Fibroblast of peridontal ligament (primary cell): ENCODE measurements around the gene MDH2.
"Not testable (repeated sequence)": the region's sequence is repeated elsewhere in the genome, so short reads cannot be mapped to it uniquely, and the experiment has no call there.

Source experiments
- DNase-seq: peaks from one replicate; pipeline ENCODE4 v3.0.0-alpha.2; 2010; ENCODE audit errors: extremely low read depth

Gene MDH2

GRCh38 chr7:76048668-76048988 lies 722 bp downstream of the MDH2 start:
- DNase-seq, result no peak

GRCh38 chr7:76049295-76049694 lies 1.4 kb downstream of the MDH2 start:
- DNase-seq, result no peak

GRCh38 chr7:76050545-76050944 lies 2.6 kb downstream of the MDH2 start:
- no peak for DNase-seq

- no peak for DNase-seq
These were observed 3.9 kb downstream of the MDH2 start for GRCh38 chr7:76051840-76052239.

GRCh38 chr7:76052681-76053080 lies 4.8 kb downstream of the MDH2 start:
- DNase-seq, result not testable (repeated sequence)

- peak; percentile 9 for DNase-seq
These were observed 5.6 kb downstream of the MDH2 start for GRCh38 chr7:76053461-76053860.

- DNase-seq, result peak; percentile 43
These were observed 6.5 kb downstream of the MDH2 start for GRCh38 chr7:76054123-76055120.

- DNase-seq, result no peak
These were observed 8.3 kb downstream of the MDH2 start for GRCh38 chr7:76056241-76056640.

GRCh38 chr7:76057103-76057812 lies 9.4 kb downstream of the MDH2 start:
- DNase-seq, result no peak

GRCh38 chr7:76057813-76058145 lies 9.9 kb downstream of the MDH2 start:
- DNase-seq, result no peak

- DNase-seq, result not testable (repeated sequence)
These were observed 10.8 kb downstream of the MDH2 start for GRCh38 chr7:76058745-76059144.

GRCh38 chr7:76060842-76061241 lies 12.9 kb downstream of the MDH2 start:
- no peak for DNase-seq

GRCh38 chr7:76062254-76062653 lies 14.3 kb downstream of the MDH2 start:
- no peak for DNase-seq

- no peak for DNase-seq
These were observed 15.2 kb downstream of the MDH2 start for GRCh38 chr7:76063114-76063513.

- DNase-seq, result no peak
These were observed 15.6 kb downstream of the MDH2 start for GRCh38 chr7:76063525-76063924.

GRCh38 chr7:76064208-76064970 lies 16.5 kb downstream of the MDH2 start:
- no peak for DNase-seq

GRCh38 chr7:76065016-76065612 lies 17.2 kb downstream of the MDH2 start:
- no peak for DNase-seq

- DNase-seq, result peak; percentile 6
These were observed 19.0 kb downstream of the MDH2 start for GRCh38 chr7:76066716-76067503.

GRCh38 chr7:76069238-76069638 lies 21.3 kb downstream of the MDH2 start:
- DNase-seq, result peak; percentile 94

GRCh38 chr7:76071316-76072242 lies 23.7 kb downstream of the MDH2 start:
- DNase-seq, result no peak
